ENCODE data around the gene CLNS1A. TPM values are rescaled to one million over a fixed set of nuclear protein-coding genes. Genes with fewer than 3 reads are reported as not detected.
A peak's percentile ranks its signal among the peaks of the same experiment; 100 is the strongest.
"Not testable (repeated sequence)": the region's sequence is repeated elsewhere in the genome, so short reads cannot be mapped to it uniquely, and the experiment has no call there.

Gene CLNS1A
- total RNA-seq, 1 donor from 2014 or later = 41.3 TPM

- peak; percentile 80 for ATAC-seq
- no peak for DNase-seq (ENCODE audit: low spot score)
Measured at GRCh38 chr11:77619576-77620198, 17.9 kb downstream of the CLNS1A start.

- ATAC-seq (no peak), DNase-seq (ENCODE audit: low spot score) (no peak)
Measured at GRCh38 chr11:77617892-77618291, 19.7 kb downstream of the CLNS1A start.

- no peak for ATAC-seq
- no peak for DNase-seq (ENCODE audit: low spot score)
Measured at GRCh38 chr11:77611921-77612320, 25.7 kb downstream of the CLNS1A start.

GRCh38 chr11:77609234-77609633 is 28.4 kb downstream of the CLNS1A start:
- no peak for DNase-seq (ENCODE audit: low spot score)

GRCh38 chr11:77604281-77604680 is 33.3 kb downstream of the CLNS1A start:
- no peak for ATAC-seq
- DNase-seq (ENCODE audit: low spot score) = no peak

More at GRCh38 chr11:77609234-77609633, 28.4 kb downstream of the CLNS1A start:
- no peak for ATAC-seq

- ATAC-seq (peak; percentile 85), DNase-seq (ENCODE audit: low spot score) (no peak)
Measured at GRCh38 chr11:77602381-77603088, 35.1 kb downstream of the CLNS1A start.

- ATAC-seq = no peak
- DNase-seq (ENCODE audit: low spot score) = no peak
Measured at GRCh38 chr11:77598195-77598594, 39.4 kb downstream of the CLNS1A start.

GRCh38 chr11:77596626-77597025 is 41.0 kb downstream of the CLNS1A start:
- DNase-seq (ENCODE audit: low spot score) (no peak), ATAC-seq (no peak)

GRCh38 chr11:77593883-77594282 is 43.7 kb downstream of the CLNS1A start:
- DNase-seq (ENCODE audit: low spot score) (no peak), ATAC-seq (no peak)

- DNase-seq (ENCODE audit: low spot score) (peak; percentile 63), ATAC-seq (peak; percentile 5)
Measured at GRCh38 chr11:77592727-77593126, 44.9 kb downstream of the CLNS1A start.

GRCh38 chr11:77590194-77590782 is 47.3 kb downstream of the CLNS1A start:
- peak; percentile 44 for ATAC-seq
- DNase-seq (ENCODE audit: low spot score) = peak; percentile 61

GRCh38 chr11:77589521-77590193 is 47.9 kb downstream of the CLNS1A start, which contains the start of gene AQP11:
Gene AQP11 (plus strand): TSS chr11:77589953. CDS start chr11:77589993, 40 bp downstream.
- DNase-seq (ENCODE audit: low spot score) = peak; percentile 97
- peak; percentile 88 for ATAC-seq

GRCh38 chr11:77589181-77589520 is 48.4 kb downstream of the CLNS1A start:
- ATAC-seq (peak; percentile 11), DNase-seq (ENCODE audit: low spot score) (no peak)

GRCh38 chr11:77580712-77581337 is 56.8 kb downstream of the CLNS1A start:
- no peak for DNase-seq (ENCODE audit: low spot score)
- ATAC-seq = no peak

- ATAC-seq; DNase-seq (ENCODE audit: low spot score): not testable (repeated sequence)
Measured at GRCh38 chr11:77575428-77575827, 62.2 kb downstream of the CLNS1A start.

- not testable (repeated sequence) for DNase-seq (ENCODE audit: low spot score); ATAC-seq
Measured at GRCh38 chr11:77570896-77571295, 66.7 kb downstream of the CLNS1A start.

- ATAC-seq (no peak), DNase-seq (ENCODE audit: low spot score) (no peak)
Measured at GRCh38 chr11:77569676-77570070, 67.9 kb downstream of the CLNS1A start.

- DNase-seq (ENCODE audit: low spot score) (no peak), ATAC-seq (peak; percentile 27)
Measured at GRCh38 chr11:77568916-77569675, 68.5 kb downstream of the CLNS1A start.

- ATAC-seq = no peak
Measured at GRCh38 chr11:77568306-77568705, 69.3 kb downstream of the CLNS1A start.

More at GRCh38 chr11:77568306-77568705, 69.3 kb downstream of the CLNS1A start:
- DNase-seq (ENCODE audit: low spot score) = no peak
